ENCODE results near the gene GALNT7. TPM values are rescaled to one million over a fixed set of nuclear protein-coding genes. Genes with fewer than 3 reads are reported as not detected.

GALNT7 gene
- total and polyA plus RNA-seq, 2 donors (not counting 3 experiments of a cell fraction or from before 2014, with no cell fraction given): 19.6 to 54.6 TPM

GRCh38 chr4:173247321-173247720 lies 78.7 kb downstream of the GALNT7 start:
- Histone ChIP-seq H3K4me2 (ENCODE audit: insufficient read depth, low read length) (no peak overlapping the region), H3K9me3 (replicated peaks; ENCODE audit: control insufficient read depth, insufficient read depth, low read length) (no peaks in the 10 kb centered on the region)
- CTCF ChIA-PET: interaction anchor here (1.9 kb wide), 1 partner anchor 234 kb away, joined by 9 read pairs; no protein-coding TSS in a partner anchor

GRCh38 chr4:173248690-173249089 lies 80.1 kb downstream of the GALNT7 start:
- Histone ChIP-seq H3K4me1 (ENCODE audit: control insufficient read depth, extremely low read depth, insufficient read depth, low read length) (peaks cover 25% of the 10 kb centered on the region), H3K9me3 (replicated peaks; ENCODE audit: control insufficient read depth, insufficient read depth, low read length) (no peaks in the 10 kb centered on the region), H3K36me3 (ENCODE audit: control insufficient read depth in 2 of 2, extremely low read depth in 1 of 2, insufficient read depth in 2 of 2, low read length in 2 of 2) (no peaks in the 10 kb centered on the region), H3K27ac (ENCODE audit: insufficient read depth, low read depth, low read length) (no peak overlapping the region), H4K20me1 (replicated peaks; ENCODE audit: control insufficient read depth, extremely low read depth, insufficient read depth, low read length) (no peaks in the 10 kb centered on the region), H2AFZ (ENCODE audit: low read depth, low read length) (no peak overlapping the region), H3K9me1 (replicated peaks; ENCODE audit: control insufficient read depth, extremely low read depth, insufficient read depth, low read length) (no peaks in the 10 kb centered on the region), H3K27me3 (ENCODE audit: control insufficient read depth in 2 of 2, insufficient read depth in 2 of 2, low read length in 2 of 2) (no peaks in the 10 kb centered on the region), H3K4me2 (ENCODE audit: insufficient read depth, low read length) (no peak overlapping the region), H3K9ac (replicated peaks; ENCODE audit: extremely low read depth, insufficient read depth, low read length) (no peak overlapping the region), H3K79me2 (ENCODE audit: control insufficient read depth, insufficient read depth, low read length) (no peaks in the 10 kb centered on the region), H3K4me3 (replicated peaks in 1 of 3; ENCODE audit: insufficient read depth in 1 of 3, low read depth in 1 of 3, low read length in 3 of 3) (no peak overlapping the region)
- TF ChIP-seq POLR2AphosphoS5 (IDR thresholded peaks at IDR 0.05; ENCODE audit: insufficient read depth, low read depth, low read length) (no peak), POLR2A (IDR thresholded peaks at IDR 0.05; ENCODE audit: low read depth, low read length) (no peak), MAX (IDR thresholded peaks at IDR 0.05; ENCODE audit: insufficient read depth, insufficient read length) (no peak), FOS (IDR thresholded peaks at IDR 0.05; ENCODE audit: borderline replicate concordance, insufficient read depth, low read length) (no peak), EZH2 (IDR thresholded peaks at IDR 0.05; ENCODE audit: borderline replicate concordance, low read depth, low read length, severe bottlenecking) (no peak), GATA2 (IDR thresholded peaks at IDR 0.05; ENCODE audit: insufficient read depth, insufficient read length, low read depth, low read length) (no peak), CTCF (IDR thresholded peaks at IDR 0.05; ENCODE audit: extremely low read depth in 1 of 2, insufficient read depth in 1 of 2, low read depth in 1 of 2, low read length in 2 of 2) (no peak), MYC (IDR thresholded peaks at IDR 0.05; ENCODE audit: low read depth, low read length) (no peak), JUN (IDR thresholded peaks at IDR 0.05; ENCODE audit: borderline replicate concordance, insufficient read depth, insufficient read length, low read depth) (no peak)
- DNase-seq (ENCODE audit: low read depth, low spot score) (peak; percentile 63), FAIRE-seq (peak; percentile 58)
- intact Hi-C loops (cut with micrococcal nuclease) (no loop called here), dilution Hi-C loops (cut with MboI; ENCODE audit: extremely low pct_ligation_motif_present, low sequenced_read_pairs) (no loop called here)
- ChIA-PET POLR2A (no interaction called here), CTCF (interaction anchor here (0.7 to 1.4 kb wide), 3 partner anchors 9 to 235 kb away, joined by 3 to 5 read pairs (median 4); no protein-coding TSS in a partner anchor)
- BruUV-seq (replicated peaks): no TSS peak

More at GRCh38 chr4:173247321-173247720, 78.7 kb downstream of the GALNT7 start:
- Histone ChIP-seq H2AFZ (ENCODE audit: low read depth, low read length) (no peak overlapping the region), H3K9ac (replicated peaks; ENCODE audit: extremely low read depth, insufficient read depth, low read length) (no peak overlapping the region), H3K4me1 (ENCODE audit: control insufficient read depth, extremely low read depth, insufficient read depth, low read length) (peaks cover 18% of the 10 kb centered on the region), H3K79me2 (ENCODE audit: control insufficient read depth, insufficient read depth, low read length) (no peaks in the 10 kb centered on the region), H3K36me3 (ENCODE audit: control insufficient read depth in 2 of 2, extremely low read depth in 1 of 2, insufficient read depth in 2 of 2, low read length in 2 of 2) (no peaks in the 10 kb centered on the region), H3K27ac (ENCODE audit: insufficient read depth, low read depth, low read length) (no peak overlapping the region), H3K9me1 (replicated peaks; ENCODE audit: control insufficient read depth, extremely low read depth, insufficient read depth, low read length) (no peaks in the 10 kb centered on the region), H4K20me1 (replicated peaks; ENCODE audit: control insufficient read depth, extremely low read depth, insufficient read depth, low read length) (no peaks in the 10 kb centered on the region), H3K27me3 (ENCODE audit: control insufficient read depth in 2 of 2, insufficient read depth in 2 of 2, low read length in 2 of 2) (no peaks in the 10 kb centered on the region), H3K4me3 (replicated peaks in 1 of 3; ENCODE audit: insufficient read depth in 1 of 3, low read depth in 1 of 3, low read length in 3 of 3) (no peak overlapping the region)
- POLR2A ChIA-PET: no interaction called here
- intact Hi-C loops (cut with micrococcal nuclease) (no loop called here), dilution Hi-C loops (cut with MboI; ENCODE audit: extremely low pct_ligation_motif_present, low sequenced_read_pairs) (no loop called here)
- DNase-seq (ENCODE audit: low read depth, low spot score) (no peak), FAIRE-seq (no peak)
- TF ChIP-seq EZH2 (IDR thresholded peaks at IDR 0.05; ENCODE audit: borderline replicate concordance, low read depth, low read length, severe bottlenecking) (no peak), MYC (IDR thresholded peaks at IDR 0.05; ENCODE audit: low read depth, low read length) (no peak), FOS (IDR thresholded peaks at IDR 0.05; ENCODE audit: borderline replicate concordance, insufficient read depth, low read length) (no peak), POLR2A (IDR thresholded peaks at IDR 0.05; ENCODE audit: low read depth, low read length) (no peak)
- BruUV-seq (replicated peaks): no TSS peak

All from endothelial cell of umbilical vein (primary cell).